Mesendoderm (in vitro differentiated cells): Measurements from ENCODE around the gene CARM1.

Experiments
- DNase-seq: peaks from one replicate; pipeline ENCODE4 v3.0.0; 2013
- H2AK5ac ChIP-seq: 2 replicates; pipeline ENCODE4 v1.6.1; 2013; ENCODE audit warnings: low read length, inconsistent platforms
- H2BK120ac ChIP-seq: 2 replicates; pipeline ENCODE4 v1.6.1; 2013; ENCODE audit warnings: low read depth, mild to moderate bottlenecking, low read length, moderate library complexity, mixed read lengths
- H2BK15ac ChIP-seq: replicated peaks from 2 replicates; pipeline ENCODE4 v1.6.1; 2013; ENCODE audit warnings: low read depth, mild to moderate bottlenecking, moderate library complexity
- H2BK5ac ChIP-seq: 2 replicates; pipeline ENCODE4 v1.6.1; 2013; ENCODE audit warnings: low read length, inconsistent platforms
- H3K18ac ChIP-seq: 2 replicates; pipeline ENCODE4 v1.6.1; 2013; ENCODE audit warnings: mild to moderate bottlenecking, low read length, mixed read lengths
- H3K23ac ChIP-seq: one replicate; pipeline ENCODE4 v1.6.1; 2013; ENCODE audit warnings: low read length
- H3K27ac ChIP-seq: 2 replicates; pipeline ENCODE4 v1.5.1; 2013; ENCODE audit warnings: low read depth, mild to moderate bottlenecking, inconsistent platforms, low read length, moderate library complexity
- H3K27me3 ChIP-seq: 2 replicates; pipeline ENCODE4 v1.6.1; 2013; ENCODE audit warnings: low read length, control low read depth, mild to moderate bottlenecking, inconsistent platforms; ENCODE audit not compliant: insufficient read depth, poor library complexity
- H3K36me3 ChIP-seq: 2 replicates; pipeline ENCODE4 v1.6.1; 2013; ENCODE audit warnings: low read length, inconsistent platforms; ENCODE audit not compliant: control insufficient read depth, insufficient read depth
- H3K4ac ChIP-seq: one replicate; pipeline ENCODE4 v1.6.1; 2013; ENCODE audit warnings: low read depth, mild to moderate bottlenecking, low read length, moderate library complexity
- H3K4me1 ChIP-seq: 2 replicates; pipeline ENCODE4 v1.6.1; 2013; ENCODE audit warnings: low read depth, low read length, inconsistent platforms; ENCODE audit not compliant: control insufficient read depth
- H3K4me2 ChIP-seq: 2 replicates; pipeline ENCODE4 v1.6.1; 2013; ENCODE audit warnings: low read length
- H3K4me3 ChIP-seq: 2 replicates; pipeline ENCODE4 v1.5.1; 2013; ENCODE audit warnings: mild to moderate bottlenecking, low read length
- H3K56ac ChIP-seq: one replicate; pipeline ENCODE4 v1.6.1; 2013; ENCODE audit warnings: low read length
- H3K79me1 ChIP-seq: 2 replicates; pipeline ENCODE4 v1.6.1; 2013; ENCODE audit warnings: low read length, inconsistent platforms
- H3K79me2 ChIP-seq: 2 replicates; pipeline ENCODE4 v1.6.1; 2013; ENCODE audit warnings: mild to moderate bottlenecking, low read length; ENCODE audit not compliant: control insufficient read depth, insufficient read depth
- H3K9ac ChIP-seq: 2 replicates; pipeline ENCODE4 v1.6.1; 2013; ENCODE audit warnings: low read length, inconsistent platforms
- H4K5ac ChIP-seq: one replicate; pipeline ENCODE4 v1.6.1; 2013; ENCODE audit warnings: low read length
- H4K8ac ChIP-seq: one replicate; pipeline ENCODE4 v1.6.1; 2013; ENCODE audit warnings: low read depth, mild to moderate bottlenecking, control low read depth, low read length, moderate library complexity
- WGBS: extraction: QIAGEN DNeasy Blood & Tissue Kit; methylation state at CpG from one replicate; pipeline ENCODE4 v1.1.7; 2013; ENCODE audit warnings: low lambda C conversion rate, missing lambda C conversion rate; ENCODE audit not compliant: insufficient coverage; ENCODE audit errors: extremely low coverage; 5-methylcytosine and 5-hydroxymethylcytosine counted together

Gene CARM1

GRCh38 chr19:10916602-10917001 lies 45.2 kb downstream of the CARM1 start:
- Histone ChIP-seq H3K27ac (no peak overlapping the region), H3K9ac (no peak overlapping the region), H3K4me3 (no peak overlapping the region), H3K79me2 (no peaks in the 10 kb centered on the region), H3K27me3 (no peaks in the 10 kb centered on the region), H3K4ac (no peak overlapping the region), H3K4me2 (no peak overlapping the region), H3K79me1 (no peaks in the 10 kb centered on the region), H2BK15ac (no peak overlapping the region), H4K8ac (no peak overlapping the region), H3K56ac (no peak overlapping the region), H4K5ac (no peak overlapping the region), H2BK120ac (no peak overlapping the region), H3K36me3 (peaks cover 5% of the 10 kb centered on the region), H3K4me1 (no peaks in the 10 kb centered on the region), H2AK5ac (no peak overlapping the region), H3K23ac (no peak overlapping the region), H2BK5ac (no peak overlapping the region), H3K18ac (no peak overlapping the region)
- WGBS = no CpG with 5 or more reads among the region's 6 CpGs
- no peak for DNase-seq

- Histone ChIP-seq H3K4me1 (no peaks in the 10 kb centered on the region), H3K4me2 (no peak overlapping the region), H3K9ac (no peak overlapping the region), H3K56ac (no peak overlapping the region), H2BK120ac (no peak overlapping the region), H3K23ac (no peak overlapping the region), H3K36me3 (peaks cover 5% of the 10 kb centered on the region), H2BK15ac (no peak overlapping the region), H3K27me3 (no peaks in the 10 kb centered on the region), H4K8ac (no peak overlapping the region), H3K4ac (no peak overlapping the region), H3K27ac (no peak overlapping the region), H3K18ac (no peak overlapping the region), H2BK5ac (no peak overlapping the region), H3K79me1 (no peaks in the 10 kb centered on the region), H3K4me3 (no peak overlapping the region), H4K5ac (no peak overlapping the region), H2AK5ac (no peak overlapping the region), H3K79me2 (no peaks in the 10 kb centered on the region)
- WGBS = no CpG with 5 or more reads among the region's 11 CpGs
- DNase-seq = no peak
Observed at GRCh38 chr19:10918359-10918758, 47.0 kb downstream of the CARM1 start.

GRCh38 chr19:10919352-10920287 lies 48.3 kb downstream of the CARM1 start:
- Histone ChIP-seq H3K4me3 (no peak overlapping the region), H3K79me1 (no peaks in the 10 kb centered on the region), H3K4me2 (no peak overlapping the region), H3K4ac (no peak overlapping the region), H3K23ac (no peak overlapping the region), H4K5ac (no peak overlapping the region), H3K36me3 (peaks cover 10% of the 10 kb centered on the region), H2BK5ac (no peak overlapping the region), H2AK5ac (no peak overlapping the region), H3K27me3 (no peaks in the 10 kb centered on the region), H3K79me2 (no peaks in the 10 kb centered on the region), H3K4me1 (no peaks in the 10 kb centered on the region), H3K27ac (no peak overlapping the region), H3K18ac (no peak overlapping the region), H2BK15ac (no peak overlapping the region), H3K56ac (no peak overlapping the region), H3K9ac (no peak overlapping the region), H4K8ac (no peak overlapping the region), H2BK120ac (no peak overlapping the region)
- no peak for DNase-seq
- no CpG with 5 or more reads among the region's 26 CpGs for WGBS

- no peaks in the 10 kb centered on the region for H3K79me1 ChIP-seq
- no peak overlapping the region for H3K4ac ChIP-seq
- DNase-seq = no peak
- no peak overlapping the region for H3K4me3 ChIP-seq
- H3K23ac ChIP-seq = no peak overlapping the region
- H4K5ac ChIP-seq = no peak overlapping the region
- H3K56ac ChIP-seq = no peak overlapping the region
- H2BK5ac ChIP-seq = no peak overlapping the region
- H2BK15ac ChIP-seq = no peak overlapping the region
- H3K36me3 ChIP-seq = peaks cover 10% of the 10 kb centered on the region
- no peak overlapping the region for H3K4me2 ChIP-seq
- H2BK120ac ChIP-seq = no peak overlapping the region
- no peaks in the 10 kb centered on the region for H3K4me1 ChIP-seq
- no peaks in the 10 kb centered on the region for H3K27me3 ChIP-seq
- H3K27ac ChIP-seq = no peak overlapping the region
- no peaks in the 10 kb centered on the region for H3K79me2 ChIP-seq
- H3K9ac ChIP-seq = no peak overlapping the region
- H4K8ac ChIP-seq = no peak overlapping the region
- H3K18ac ChIP-seq = no peak overlapping the region
- H2AK5ac ChIP-seq = no peak overlapping the region
- no CpG with 5 or more reads among the region's 10 CpGs for WGBS
Observed at GRCh38 chr19:10920288-10920655, 48.9 kb downstream of the CARM1 start.

- H3K18ac ChIP-seq = no peak overlapping the region
- no peak overlapping the region for H3K27ac ChIP-seq
- H2BK5ac ChIP-seq = no peak overlapping the region
- DNase-seq = no peak
- H3K4me3 ChIP-seq = no peak overlapping the region
- H2BK120ac ChIP-seq = no peak overlapping the region
- H2BK15ac ChIP-seq = no peak overlapping the region
- H3K79me2 ChIP-seq = no peaks in the 10 kb centered on the region
- no peak overlapping the region for H3K56ac ChIP-seq
- no peak overlapping the region for H3K4ac ChIP-seq
- H3K9ac ChIP-seq = no peak overlapping the region
- no peaks in the 10 kb centered on the region for H3K79me1 ChIP-seq
- H3K4me1 ChIP-seq = no peaks in the 10 kb centered on the region
- peaks cover 10% of the 10 kb centered on the region for H3K36me3 ChIP-seq
- no CpG with 5 or more reads among the region's 16 CpGs for WGBS
- H3K23ac ChIP-seq = no peak overlapping the region
- no peaks in the 10 kb centered on the region for H3K27me3 ChIP-seq
- H4K8ac ChIP-seq = no peak overlapping the region
- no peak overlapping the region for H2AK5ac ChIP-seq
- H4K5ac ChIP-seq = no peak overlapping the region
- H3K4me2 ChIP-seq = no peak overlapping the region
Observed at GRCh38 chr19:10920781-10921180, 49.4 kb downstream of the CARM1 start.
